ENCODE results near the gene SCAF4.

GRCh38 chr21:31741116-31741515, 9.2 kb upstream of the SCAF4 start:
- TF ChIP-seq, protein P1, sequence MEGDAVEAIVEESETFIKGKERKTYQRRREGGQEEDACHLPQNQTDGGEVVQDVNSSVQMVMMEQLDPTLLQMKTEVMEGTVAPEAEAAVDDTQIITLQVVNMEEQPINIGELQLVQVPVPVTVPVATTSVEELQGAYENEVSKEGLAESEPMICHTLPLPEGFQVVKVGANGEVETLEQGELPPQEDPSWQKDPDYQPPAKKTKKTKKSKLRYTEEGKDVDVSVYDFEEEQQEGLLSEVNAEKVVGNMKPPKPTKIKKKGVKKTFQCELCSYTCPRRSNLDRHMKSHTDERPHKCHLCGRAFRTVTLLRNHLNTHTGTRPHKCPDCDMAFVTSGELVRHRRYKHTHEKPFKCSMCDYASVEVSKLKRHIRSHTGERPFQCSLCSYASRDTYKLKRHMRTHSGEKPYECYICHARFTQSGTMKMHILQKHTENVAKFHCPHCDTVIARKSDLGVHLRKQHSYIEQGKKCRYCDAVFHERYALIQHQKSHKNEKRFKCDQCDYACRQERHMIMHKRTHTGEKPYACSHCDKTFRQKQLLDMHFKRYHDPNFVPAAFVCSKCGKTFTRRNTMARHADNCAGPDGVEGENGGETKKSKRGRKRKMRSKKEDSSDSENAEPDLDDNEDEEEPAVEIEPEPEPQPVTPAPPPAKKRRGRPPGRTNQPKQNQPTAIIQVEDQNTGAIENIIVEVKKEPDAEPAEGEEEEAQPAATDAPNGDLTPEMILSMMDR (IDR thresholded peaks at IDR 0.05), result no peak
- no peak for TF ChIP-seq POLR2A (IDR thresholded peaks at IDR 0.05)
